C1 segment of cervical spinal cord (tissue), 14 donors: Measurements from ENCODE around the gene TNRC6B.
"Not testable (repeated sequence)": the region's sequence is repeated elsewhere in the genome, so short reads cannot be mapped to it uniquely, and the experiment has no call there.

Source experiments
- DNase-seq, 14 donors: peaks; one replicate each; lab custom pipeline; 2025; lab: John Stamatoyannopoulos, UW

The TNRC6B gene

DNA sequence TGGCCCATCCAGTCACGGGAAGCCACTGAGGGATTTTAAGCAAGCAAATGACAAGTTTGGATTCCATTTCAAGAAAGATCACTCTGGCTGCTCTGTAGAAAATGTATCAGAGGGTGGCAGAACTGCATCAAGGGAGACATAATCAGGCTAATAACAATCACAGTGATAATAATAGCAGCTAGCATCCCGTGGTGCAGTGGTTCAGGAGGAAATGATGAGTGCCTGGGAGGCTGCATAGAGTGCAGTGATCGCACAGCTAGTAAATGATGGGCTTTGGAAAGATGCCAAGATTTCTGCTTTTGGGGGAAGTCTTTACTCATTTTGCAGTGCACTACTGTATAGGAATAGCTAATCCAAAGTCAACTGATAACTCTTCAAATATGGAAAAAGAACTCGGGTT lies 35.8 kb downstream of the TNRC6B start:
- peak in 1 of 14 donors; percentile 20 for DNase-seq

DNA sequence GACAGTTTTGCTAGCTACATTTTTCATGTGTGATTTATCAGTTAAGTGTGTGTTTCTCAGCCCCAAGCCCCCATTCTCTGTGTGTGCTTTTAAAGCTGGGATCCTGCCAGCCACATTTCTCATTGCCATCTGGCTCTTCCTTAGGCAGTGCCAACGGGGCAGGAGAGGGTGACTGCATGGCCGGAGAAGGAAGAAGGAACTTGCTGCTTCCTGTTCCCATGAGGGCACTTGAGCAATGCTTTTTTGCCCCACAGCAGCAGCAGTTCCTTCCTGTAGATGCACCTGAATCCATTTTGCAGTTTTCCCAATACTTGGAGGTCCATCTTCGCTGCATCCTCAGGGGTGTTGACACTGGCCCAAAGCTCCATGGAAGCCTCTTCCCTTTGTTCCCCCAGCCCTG lies 37.5 kb downstream of the TNRC6B start:
- peak in 4 of 14 donors; percentile 13 to 76 (median 28) for DNase-seq

DNA sequence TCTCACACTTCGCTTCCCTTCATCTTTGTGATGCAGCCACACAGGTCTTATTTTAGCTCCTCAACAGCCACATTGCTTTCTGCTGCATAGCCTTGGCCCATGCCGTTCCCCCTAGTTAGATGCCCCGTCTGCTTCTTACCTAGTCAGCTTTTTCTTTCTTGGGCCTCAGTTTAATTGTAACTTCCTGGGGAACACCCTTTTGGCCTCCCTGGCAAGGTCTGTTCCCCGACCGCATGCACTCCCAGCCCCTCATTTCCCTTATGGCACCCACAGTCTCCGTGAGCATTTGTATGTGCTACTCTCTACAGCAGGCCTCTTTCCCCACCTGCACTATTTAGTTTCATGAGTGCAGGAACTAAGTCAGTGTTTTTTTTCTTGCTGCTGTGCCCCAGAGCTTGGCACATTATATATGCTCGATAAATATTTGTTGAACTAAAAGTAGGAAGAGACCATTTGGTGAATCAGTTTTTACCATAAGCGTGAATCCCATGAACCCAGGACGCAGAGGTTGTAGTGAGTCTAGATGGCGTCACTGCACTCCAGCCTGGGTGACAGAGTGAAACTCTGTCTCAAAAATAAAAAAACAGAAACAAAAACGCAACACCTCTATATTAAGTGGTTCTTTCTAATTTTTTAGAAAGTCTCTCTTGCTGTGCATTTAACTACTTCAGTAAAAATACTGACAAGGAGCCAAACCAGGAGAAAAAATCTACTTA lies 38.5 kb downstream of the TNRC6B start:
- DNase-seq = peak in 1 of 14 donors; percentile 40

DNA sequence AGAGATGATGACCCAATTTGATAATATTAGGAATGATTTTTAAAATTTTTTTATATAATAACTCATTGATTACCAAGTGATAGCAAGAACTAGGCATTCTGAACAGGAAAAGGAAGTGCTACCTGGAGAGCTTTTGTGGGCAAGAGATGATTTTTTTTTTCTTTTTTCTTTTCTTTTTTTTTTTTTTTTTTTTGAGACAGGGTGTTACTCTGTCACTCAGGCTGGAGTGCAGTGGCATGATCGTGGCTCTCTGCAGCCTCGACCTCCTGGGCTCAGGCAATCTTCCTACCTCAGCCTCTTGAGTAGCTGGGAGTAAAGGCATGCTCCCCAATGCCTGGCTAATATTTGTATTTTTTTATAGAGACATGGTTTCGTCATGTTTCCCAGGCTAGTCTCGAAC lies 40.4 kb downstream of the TNRC6B start:
- DNase-seq = no peak

DNA sequence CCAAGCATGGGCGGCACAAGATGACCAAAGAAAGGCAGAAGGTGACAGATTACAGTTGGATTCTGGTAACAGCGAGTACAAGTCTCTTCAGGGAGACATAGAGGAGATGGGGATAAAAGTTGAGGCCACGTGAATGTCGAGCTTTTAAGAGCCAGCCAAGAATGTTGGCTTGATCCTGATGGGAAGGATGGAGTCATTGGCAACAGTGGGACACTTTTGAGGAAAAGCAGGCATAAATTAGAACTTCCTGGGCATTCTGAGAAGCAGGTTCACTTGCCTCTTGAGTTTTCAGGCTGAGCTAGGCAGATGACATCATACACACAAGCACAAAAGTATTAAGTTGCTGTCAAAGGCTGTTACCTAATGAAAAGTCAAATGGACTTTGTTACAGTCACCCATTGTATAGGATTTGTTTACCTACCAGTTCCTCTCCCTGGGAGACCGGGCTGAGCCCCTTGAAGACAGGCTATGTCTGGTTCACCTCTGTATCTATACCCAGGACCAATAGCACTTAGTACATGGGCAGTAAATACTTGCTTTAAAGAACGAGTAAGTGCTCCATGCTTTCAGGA lies 41.1 kb downstream of the TNRC6B start:
- peak in 1 of 14 donors; percentile 24 for DNase-seq

DNA sequence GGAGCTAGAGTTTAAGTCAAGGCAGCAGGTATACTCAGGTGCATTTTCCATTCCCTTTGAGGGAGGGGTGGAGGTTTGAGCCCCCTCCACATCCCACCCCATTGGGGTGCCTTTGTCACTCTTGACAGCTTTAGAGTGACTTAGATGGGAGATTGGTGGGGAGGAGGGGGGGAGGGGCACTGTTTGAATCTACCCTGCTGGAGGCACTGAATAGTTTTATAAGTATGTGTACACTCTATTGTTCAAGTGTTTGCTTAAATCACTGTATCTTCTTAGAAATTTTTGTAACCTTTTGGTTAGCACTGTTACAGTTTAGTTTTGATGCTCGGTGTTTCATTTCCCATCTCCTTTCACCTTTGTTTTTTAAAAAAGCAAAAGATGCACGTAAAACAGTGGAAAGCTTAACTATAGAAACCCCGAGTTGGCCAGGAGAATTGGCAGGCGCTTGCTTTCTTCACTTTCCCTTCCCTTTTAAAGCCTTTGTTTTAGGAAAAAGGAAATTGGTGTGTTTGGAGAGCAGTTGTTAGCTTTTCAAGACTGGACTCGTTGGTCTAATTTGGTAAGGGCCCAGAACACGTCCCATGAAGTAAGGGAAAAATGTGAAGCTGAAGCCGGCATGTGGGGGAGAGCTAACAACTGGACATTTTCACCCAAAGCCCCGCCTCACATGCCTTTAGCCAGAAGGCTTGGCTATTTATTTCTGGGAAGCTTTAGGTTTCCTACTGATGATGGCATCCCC lies 42.8 kb downstream of the TNRC6B start:
- DNase-seq = peak in 1 of 14 donors; percentile 2

DNA sequence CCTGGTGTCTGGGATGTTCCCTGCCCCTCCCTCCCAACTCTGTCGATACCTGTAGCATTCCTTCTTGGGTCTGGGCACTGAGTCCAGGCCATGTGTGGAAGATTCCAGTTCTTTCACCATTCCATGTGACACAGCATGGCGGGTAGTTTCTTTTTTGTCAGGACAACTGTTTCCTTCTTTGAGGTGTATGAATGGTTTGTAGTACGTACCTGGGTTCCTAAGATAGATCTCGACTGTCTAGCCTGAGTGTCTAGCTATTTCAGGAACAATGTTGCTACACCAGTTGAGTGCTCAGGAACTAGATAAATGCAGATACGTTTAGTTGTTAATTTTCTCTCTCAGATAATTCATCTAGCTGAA lies 43.3 kb downstream of the TNRC6B start:
- DNase-seq = no peak

DNA sequence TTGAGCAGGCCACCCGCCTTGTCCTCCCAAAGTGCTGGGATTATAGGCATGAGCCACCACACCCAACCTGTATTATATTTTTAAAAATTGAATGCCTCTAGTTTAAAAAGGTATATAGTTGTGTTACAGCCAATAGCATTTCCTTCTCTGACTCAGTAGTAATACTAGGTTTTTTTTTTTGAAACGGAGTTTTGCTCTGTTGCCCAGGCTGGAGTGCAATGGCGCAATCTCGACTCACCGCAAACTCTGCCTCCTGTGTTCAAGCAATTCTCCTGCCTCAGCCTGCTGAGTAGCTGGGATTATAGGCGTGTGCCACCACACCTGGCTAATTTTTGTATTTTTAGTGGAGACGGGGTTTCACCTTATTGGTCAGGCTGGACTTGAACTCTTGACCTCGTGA lies 45.3 kb downstream of the TNRC6B start:
- not testable (repeated sequence) for DNase-seq

DNA sequence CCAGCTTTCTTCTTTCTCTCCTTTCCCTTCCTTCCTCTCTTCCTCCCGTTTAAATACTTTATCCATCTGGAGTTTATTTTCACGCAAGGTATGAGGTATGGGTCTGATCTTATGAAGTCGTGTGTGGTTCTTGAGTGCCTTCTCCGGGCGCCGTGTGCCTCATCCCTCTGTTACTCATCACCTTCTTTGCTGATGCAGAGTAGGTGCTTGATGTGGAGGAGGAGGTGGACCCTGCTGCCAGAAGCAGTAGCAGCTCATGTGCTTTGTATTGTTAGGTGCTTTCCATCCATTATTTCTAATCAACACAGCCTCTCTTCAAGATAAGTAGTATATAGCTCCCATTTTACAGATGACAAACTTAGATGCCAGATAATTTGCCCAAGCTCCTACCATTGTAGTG lies 47.0 kb downstream of the TNRC6B start:
- DNase-seq = no peak

DNA sequence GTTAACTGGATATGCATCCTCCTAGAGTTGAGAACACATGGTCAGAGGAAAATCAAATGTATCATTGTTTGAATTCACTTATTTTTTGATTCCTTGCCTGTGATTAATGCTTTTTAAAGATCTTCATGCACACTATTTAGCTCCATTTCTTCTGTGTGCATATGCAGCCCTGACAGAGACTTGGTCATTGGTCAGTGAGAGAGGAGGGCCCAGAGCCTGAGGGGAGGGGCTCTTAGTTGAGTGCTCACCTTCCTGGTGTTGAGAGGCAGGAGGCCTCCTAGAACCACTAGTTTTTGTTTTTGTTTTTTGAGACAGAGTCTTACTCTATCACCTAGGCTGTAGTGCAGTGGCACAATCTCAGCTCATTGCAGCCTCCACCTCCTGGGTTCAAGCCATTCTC lies 48.9 kb downstream of the TNRC6B start:
- DNase-seq = no peak

DNA sequence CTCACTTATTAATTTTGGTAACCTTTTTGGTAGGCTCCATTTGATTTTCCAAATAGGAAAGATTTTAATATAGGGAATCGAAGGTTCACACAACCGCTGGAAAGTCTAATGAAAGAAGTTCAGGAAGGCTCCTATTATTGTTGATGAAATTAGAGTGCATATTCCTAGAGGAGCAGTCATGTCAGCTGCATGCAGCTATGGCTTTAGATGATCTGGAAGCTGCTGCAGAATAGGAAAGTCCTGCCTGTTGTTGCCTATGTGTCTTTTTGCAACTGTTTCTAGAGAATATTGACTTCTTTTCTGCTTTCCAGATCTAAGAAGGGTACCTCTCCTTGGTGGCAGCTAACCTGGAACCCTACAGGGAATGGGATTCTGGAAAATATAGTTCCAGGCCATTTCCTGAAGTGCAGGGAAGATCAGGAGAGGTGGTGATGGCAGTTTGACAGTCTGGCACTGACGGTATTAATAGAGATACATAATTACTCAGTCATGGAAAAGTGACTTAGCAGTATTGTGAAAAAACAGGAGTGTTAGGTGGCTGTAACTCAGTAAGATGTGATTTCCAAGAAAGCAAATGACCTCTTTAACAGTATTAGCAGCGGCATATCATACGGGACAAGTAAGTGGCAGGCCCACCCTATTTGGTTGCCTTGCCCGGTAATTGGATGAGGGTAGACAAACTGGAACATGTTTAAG lies 54.0 kb downstream of the TNRC6B start:
- DNase-seq = no peak

DNA sequence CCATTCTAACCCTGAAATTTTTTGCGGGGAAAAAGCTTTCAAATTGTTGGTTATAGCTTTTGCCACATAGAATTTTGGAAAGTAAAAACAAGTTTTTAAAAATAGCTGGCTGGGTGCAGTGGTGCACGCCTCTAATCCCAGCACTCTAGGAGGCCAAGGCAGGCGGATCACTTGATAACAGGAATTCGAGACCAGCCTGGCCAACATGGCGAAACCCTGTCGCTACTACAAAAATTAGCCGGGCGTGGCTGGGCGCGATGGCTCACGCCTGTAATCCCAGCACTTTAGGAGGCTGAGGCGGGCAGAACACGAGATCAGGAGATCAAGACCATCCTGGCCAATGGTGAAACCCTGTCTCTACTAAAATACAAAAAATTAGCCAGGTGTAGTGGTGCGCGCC lies 54.9 kb downstream of the TNRC6B start:
- no peak for DNase-seq

DNA sequence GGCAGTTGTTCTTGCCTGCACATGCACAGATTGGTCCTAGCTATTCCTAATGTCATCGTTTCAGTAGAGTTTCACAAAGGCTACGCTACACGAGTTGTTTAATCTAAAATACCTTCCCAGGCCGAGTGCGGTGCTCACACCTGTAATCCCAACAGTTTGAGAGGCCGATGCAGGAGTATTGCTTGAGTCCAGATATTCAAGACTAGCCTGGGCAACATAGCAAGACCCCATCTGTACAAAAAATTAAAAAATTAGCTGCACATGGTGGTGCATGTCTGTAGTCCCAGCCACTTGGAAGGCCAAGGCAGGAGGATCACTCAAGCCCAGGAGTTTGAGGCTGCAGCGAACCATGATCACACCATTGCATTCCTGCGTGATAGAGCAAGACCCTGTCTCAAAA lies 56.2 kb downstream of the TNRC6B start:
- DNase-seq = no peak

DNA sequence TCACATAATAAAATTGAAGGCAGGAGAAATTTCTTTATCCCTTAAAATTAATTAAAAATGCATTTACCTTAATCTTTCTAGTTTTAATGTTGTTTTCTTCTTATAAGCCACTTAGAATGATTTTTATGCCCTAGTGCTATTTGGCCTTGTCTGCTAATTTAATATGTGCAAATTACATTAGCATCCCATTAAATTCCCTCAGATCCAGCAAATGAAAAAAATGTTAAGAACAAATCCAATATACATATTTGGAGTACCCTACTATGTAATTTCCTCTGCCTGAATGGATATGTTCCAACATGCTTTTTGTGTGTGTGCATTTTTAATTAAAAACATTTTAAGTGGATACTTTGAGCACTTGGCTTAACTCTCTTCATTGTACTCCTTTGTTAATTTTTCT lies 56.9 kb downstream of the TNRC6B start:
- no peak for DNase-seq

DNA sequence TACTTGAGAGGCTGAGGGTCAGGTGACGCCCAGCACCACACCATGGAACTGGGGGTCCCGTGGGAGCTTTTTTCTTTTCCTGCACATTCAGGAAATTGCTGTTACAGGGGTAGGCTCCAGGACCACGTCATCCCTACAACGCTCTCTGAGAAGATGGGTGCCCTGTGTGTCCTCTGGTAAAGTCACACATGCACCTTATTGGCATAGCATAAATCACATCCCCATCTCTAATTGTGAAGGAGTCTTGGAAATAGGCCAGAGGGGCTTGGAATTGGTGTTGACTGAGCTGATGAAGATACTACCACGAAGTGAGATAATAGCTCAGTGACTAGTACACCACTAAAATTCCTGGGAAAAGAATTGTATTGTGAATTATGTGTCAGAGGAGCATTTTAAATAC lies 57.6 kb downstream of the TNRC6B start:
- no peak for DNase-seq

DNA sequence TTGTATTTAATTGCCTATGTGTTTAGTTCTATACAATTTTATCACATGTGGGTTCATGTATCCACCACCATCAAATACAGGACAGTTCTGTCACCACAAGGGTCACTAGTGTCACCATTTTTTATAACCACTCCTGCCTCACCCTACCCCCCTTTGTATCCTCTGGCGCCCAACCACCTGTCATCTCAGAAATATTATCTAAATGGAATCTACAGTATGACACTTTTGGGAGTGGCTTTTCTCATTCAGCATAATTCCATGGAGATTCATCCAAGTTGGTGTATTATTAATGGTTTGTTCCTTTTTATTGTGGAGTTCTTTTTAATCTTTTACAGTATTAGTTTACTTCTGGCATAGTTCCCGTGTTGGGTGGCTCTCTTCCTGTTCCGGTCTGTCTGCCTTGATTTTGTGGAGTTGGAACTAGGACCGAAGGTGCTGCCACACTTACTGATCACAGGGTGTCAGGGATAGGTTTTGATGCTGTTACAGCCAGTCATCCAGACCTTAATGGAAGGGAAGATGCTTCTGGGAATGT lies 58.5 kb downstream of the TNRC6B start:
- no peak for DNase-seq

DNA sequence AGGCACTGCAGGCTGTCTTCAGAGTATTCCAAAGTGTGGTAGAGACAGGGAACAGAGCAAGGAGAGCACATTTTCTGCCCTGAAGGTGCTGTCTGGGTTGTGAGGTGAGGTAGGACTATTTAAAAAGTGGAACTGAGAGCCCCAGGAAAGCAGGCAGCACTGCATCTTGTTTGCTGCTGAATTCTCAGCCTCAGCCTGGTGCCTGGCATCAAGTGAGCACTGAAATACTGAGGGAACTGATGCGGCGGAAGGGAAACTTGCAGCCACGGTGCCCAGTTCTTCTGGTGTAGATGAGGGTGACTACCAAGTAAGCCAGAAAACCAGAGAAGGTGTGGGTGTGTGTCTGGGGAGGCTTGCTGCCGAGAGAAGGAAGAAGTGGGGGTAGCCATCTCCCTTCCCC lies 59.5 kb downstream of the TNRC6B start:
- no peak for DNase-seq

DNA sequence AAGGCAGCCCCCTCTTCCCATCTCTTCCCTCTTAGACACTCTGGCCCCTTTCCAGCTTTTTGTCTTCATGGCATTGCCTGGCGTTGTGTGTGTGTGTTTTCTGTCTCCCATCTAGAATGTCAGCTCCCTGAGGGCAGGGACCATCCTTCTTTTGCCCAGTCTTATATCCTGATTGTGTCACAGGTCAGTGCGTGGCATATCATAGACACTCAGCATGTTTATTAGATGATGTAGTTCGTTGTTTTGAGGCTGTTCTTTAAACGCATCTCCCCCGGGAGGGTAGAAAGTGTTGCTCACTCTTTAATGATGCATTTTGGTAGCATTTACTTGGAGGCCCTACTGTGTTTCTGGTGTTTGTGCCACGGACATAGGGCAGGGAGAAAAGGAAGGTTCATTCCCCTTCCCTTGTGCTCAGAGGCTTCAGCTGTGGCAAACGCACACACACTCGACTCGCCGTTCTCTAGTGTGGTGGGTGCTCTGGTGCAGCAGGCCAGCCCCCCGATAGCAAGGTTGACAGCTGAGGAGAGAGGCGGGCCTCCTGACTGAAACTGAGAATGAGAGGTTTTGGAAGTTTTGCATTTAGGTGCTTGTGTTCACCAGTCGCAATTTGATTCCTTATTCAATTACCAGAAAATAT lies 60.2 kb downstream of the TNRC6B start:
- DNase-seq = no peak

DNA sequence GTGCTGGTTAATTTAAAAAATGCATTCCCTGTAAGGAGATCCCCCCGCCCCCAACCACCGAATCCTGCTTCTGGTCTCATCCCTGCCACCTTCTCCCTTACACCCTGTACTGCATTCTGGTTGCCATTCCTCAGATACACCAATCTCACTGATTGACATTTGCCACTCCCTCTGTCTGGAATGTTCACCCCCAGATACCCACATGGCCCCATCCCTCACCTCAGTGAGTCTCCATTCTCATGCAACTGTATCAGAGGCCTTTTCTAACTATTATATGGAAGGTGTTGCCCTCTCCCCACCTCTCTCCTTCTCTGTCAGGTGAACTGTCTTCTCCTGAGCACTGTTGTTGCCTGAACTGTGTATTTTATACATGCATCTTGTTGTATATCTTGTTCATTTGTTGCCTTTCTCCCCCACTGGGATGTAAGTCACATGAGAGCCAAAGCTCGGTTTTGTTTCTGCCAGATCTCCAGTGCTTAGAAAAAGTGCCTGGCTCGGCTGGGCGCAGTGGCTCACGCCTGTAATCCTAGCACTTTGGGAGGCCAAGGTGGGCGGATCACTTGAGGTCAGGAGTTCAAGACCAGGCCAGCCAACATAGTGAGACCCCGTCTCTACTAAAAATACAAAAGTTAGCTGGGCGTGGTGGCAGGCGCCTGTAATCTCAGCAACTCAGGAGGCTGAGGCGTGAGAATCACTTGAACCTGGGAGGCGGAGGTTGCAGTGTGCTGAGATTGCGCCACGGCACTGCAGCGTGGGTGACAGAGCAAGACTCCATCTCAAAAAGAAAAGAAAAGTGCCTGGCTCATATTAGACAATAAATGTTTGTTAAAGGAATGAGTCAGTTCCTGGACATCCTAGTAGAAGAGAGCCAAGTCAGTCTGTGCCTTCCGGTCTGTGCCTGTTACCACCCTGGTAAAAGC lies 61.0 kb downstream of the TNRC6B start:
- DNase-seq = peak in 1 of 14 donors; percentile 30

DNA sequence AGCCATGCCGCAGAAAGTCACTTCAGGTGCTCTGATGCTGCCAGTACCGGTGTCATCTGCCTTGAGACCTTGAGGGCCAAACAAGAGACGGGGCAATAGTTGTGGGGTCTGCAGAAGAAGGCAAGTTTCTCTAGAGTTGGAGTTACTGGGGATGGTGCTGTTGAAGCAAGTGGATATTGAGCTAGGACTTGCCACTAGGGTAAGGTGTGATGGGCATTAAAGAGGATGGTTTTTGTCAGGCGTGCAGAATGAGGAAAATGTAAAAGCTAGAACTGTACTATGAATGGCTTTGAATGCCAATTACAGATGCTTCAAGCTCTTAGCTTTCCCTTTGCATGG lies 61.6 kb downstream of the TNRC6B start:
- DNase-seq = no peak

DNA sequence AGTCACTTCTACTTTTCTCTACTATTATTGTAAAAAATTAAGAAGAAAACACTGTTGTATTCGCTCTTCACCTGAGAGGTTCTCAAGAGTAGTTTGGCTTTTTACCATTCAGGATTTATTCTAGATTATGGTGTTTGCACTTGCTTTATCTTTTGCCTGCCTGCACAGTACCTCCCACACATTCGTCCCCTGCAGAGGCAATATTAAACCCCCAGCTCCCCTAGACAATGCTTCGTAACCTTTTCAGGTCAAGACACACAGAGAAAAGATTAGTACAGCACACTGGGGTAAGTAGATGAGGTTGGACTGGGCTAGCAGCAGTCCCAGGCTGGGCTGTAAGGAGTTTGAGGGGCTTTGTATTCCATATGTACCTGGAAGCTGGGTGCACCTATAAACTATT lies 62.4 kb downstream of the TNRC6B start:
- no peak for DNase-seq
